Spleen (tissue), 11 donors: ENCODE measurements around the gene SPATA45. TPM values are rescaled to one million over a fixed set of nuclear protein-coding genes. Genes with fewer than 3 reads are reported as not detected.
"Not testable (repeated sequence)": the region's sequence is repeated elsewhere in the genome, so short reads cannot be mapped to it uniquely, and the experiment has no call there.

Source experiments
- DNase-seq: peaks from one replicate; pipeline ENCODE4 v3.0.0-alpha.2; 2020
- H3K27ac ChIP-seq, 8 donors: fragments of 200-600 bp; sonication (generic) in 7 of 8; 1 replicate in 4 of 8; 2 replicates in 4 of 8; pipeline versions ENCODE4 v1.5.0 to v1.8.0; 2016 to 2021; ENCODE audit warnings: inconsistent platforms in 4 of 8, mild to moderate bottlenecking in 4 of 8, moderate library complexity in 1 of 8
- H3K27me3 ChIP-seq, 7 donors: fragments of 200-600 bp; sonication (generic) in 6 of 7; replicated peaks in 1 of 7; 1 replicate in 4 of 7; 2 replicates in 3 of 7; pipeline versions ENCODE4 v1.5.0 to v1.8.0; 2016 to 2021; ENCODE audit warnings: inconsistent platforms in 3 of 7, mild to moderate bottlenecking in 1 of 7
- H3K36me3 ChIP-seq, 6 donors: fragments of 200-600 bp; sonication (generic) in 5 of 6; 1 replicate in 4 of 6; 2 replicates in 2 of 6; pipeline versions ENCODE4 v1.5.0 to v1.8.0; 2016 to 2021; ENCODE audit warnings: inconsistent platforms in 2 of 6
- H3K4me1 ChIP-seq, 6 donors: fragments of 200-600 bp; sonication (generic) in 5 of 6; 1 replicate in 3 of 6; 2 replicates in 3 of 6; pipeline versions ENCODE4 v1.5.0 to v1.8.0; 2016 to 2021; ENCODE audit warnings: inconsistent platforms in 3 of 6
- H3K4me3 ChIP-seq, 8 donors: fragments of 200-600 bp; sonication (generic) in 7 of 8; 1 replicate in 4 of 8; 2 replicates in 4 of 8; pipeline versions ENCODE4 v1.5.0 to v1.8.0; 2016 to 2021; ENCODE audit warnings: inconsistent platforms in 4 of 8, mild to moderate bottlenecking in 4 of 8, moderate library complexity in 2 of 8
- H3K9me3 ChIP-seq, 8 donors: fragments of 200-600 bp; sonication (generic) in 7 of 8; 1 replicate in 4 of 8; 2 replicates in 4 of 8; pipeline versions ENCODE4 v1.5.0 to v1.8.0; 2016 to 2021; ENCODE audit warnings: inconsistent platforms in 4 of 8
- POLR2A ChIP-seq, 3 donors: fragments of 450-650 bp; IDR thresholded peaks; one replicate each; pipeline ENCODE4 v1.5.1; 2017; ENCODE audit warnings: antibody characterized with exemption in 3 of 3, mild to moderate bottlenecking in 1 of 3
- POLR2AphosphoS5 ChIP-seq, 3 donors: sonication (generic); formaldehyde crosslinking; IDR thresholded peaks; one replicate each; pipeline ENCODE4 v1.5.1; 2017; ENCODE audit warnings: antibody characterized with exemption in 3 of 3
- WGBS, 5 donors: extraction: QIAGEN DNeasy Blood & Tissue Kit in 3 of 5; methylation state at CpG; one replicate each; pipeline versions ENCODE4 v1.1.5 to v1.1.7; 2013 to 2018; 5-methylcytosine and 5-hydroxymethylcytosine counted together
- intact Hi-C: fragments of 100-400 bp; cut with DNase I; formaldehyde crosslinking; loops from one replicate; pipeline ENCODE4 v1.15.0; 2023; ENCODE audit warnings: low total_unique reads
- polyA plus RNA-seq, 3 donors: library from polyadenylated mRNA; stranded (reverse); fragments of 200-250 nt; gene quantifications; one replicate each; pipeline ENCODE4 v1.2.1, GENCODE V29; 2013
- total RNA-seq, 7 donors: library from RNA; depleted of rRNA in 3 of 7; stranded (reverse); fragments of >200 nt in 3 of 7; fragmentation: NEBNext Ultra II Directional in 4 of 7; extraction: Animal tissue kit (Norgen Biotek cat#: 25700) in 4 of 7; gene quantifications; one replicate each; pipeline versions ENCODE4 v1.1.0 to v1.2.1, GENCODE V29; 2016 to 2021
- TF ChIP-seq, protein P1 (sequence below), 11 experiments: fragments of 200-600 bp in 7 of 11; fragments of 450-650 bp in 4 of 11; sonication (generic) in 4 of 11; IDR thresholded peaks in 8 of 11; conservative IDR thresholded peaks in 3 of 11; 1 replicate in 7 of 11; 2 replicates in 4 of 11; pipeline versions ENCODE4 v1.4.0 to v1.8.0; 2016 to 2021; ENCODE audit warnings: antibody characterized with exemption in 11 of 11, inconsistent platforms in 4 of 11, mild to moderate bottlenecking in 1 of 11
- donor health status: healthy with polysubstance abuse.
- donor health status: DM: no; HTN: no; CAD: no; lungs with moderate emphysema.
- donor health status: DM: no; HTN: no; CAD: no.
- donor health status: Bipolar disorder and iron deficiency.
- donor health status: healthy.
- donor health status: DM: no; HTN: no; CAD: no.
- donor health status: DM: yes; HTN: yes; CAD: no.

SPATA45 gene
- total and polyA plus RNA-seq, 10 donors, result 0.38 to 0.83 TPM; not detected in 8

DNA sequence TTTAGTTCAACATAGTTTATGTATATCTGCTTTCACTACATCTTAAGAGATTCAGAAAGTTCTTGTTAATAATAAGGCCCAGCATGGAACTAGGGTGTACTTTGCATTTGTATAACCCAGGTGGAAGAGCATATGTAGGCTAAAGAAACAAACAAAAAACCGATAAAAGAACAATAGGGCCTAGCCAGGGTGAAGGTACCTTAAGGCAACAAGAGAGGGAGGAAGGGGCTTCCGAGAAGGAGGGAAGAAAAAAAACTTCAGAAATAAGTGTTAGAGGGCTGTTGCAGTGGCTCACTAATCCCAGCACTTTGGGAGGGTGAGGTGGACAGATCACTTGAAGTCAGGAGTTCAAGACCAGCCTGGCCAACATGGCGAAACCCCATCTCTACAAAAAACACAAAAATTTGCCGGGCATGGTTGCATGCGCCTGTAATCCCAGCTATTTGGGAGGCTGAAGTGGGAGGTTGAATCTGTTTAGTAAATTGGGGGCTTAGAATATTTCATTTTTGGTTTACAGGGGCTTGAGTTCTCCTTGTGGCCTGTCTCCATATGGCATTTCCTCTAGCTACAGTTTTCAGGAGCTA lies 4.7 kb upstream of the SPATA45 start:
- WGBS, 5 donors, result 86 to 98% (median 95%) methylated on average over 5 of the region's 5 CpGs
- no peak overlapping the region for H3K27ac ChIP-seq
- intact Hi-C loops, result no loop called here
- DNase-seq, result no peak
- H3K4me1 ChIP-seq, result peaks cover 6 to 13% (median 7%) of the 10 kb centered on the region in 6 donors
- H3K27me3 ChIP-seq, result no peaks in the 10 kb centered on the region
- TF ChIP-seq POLR2A (IDR thresholded peaks at IDR 0.05) (no peak), POLR2AphosphoS5 (IDR thresholded peaks at IDR 0.05) (no peak)
- TF ChIP-seq, protein P1, sequence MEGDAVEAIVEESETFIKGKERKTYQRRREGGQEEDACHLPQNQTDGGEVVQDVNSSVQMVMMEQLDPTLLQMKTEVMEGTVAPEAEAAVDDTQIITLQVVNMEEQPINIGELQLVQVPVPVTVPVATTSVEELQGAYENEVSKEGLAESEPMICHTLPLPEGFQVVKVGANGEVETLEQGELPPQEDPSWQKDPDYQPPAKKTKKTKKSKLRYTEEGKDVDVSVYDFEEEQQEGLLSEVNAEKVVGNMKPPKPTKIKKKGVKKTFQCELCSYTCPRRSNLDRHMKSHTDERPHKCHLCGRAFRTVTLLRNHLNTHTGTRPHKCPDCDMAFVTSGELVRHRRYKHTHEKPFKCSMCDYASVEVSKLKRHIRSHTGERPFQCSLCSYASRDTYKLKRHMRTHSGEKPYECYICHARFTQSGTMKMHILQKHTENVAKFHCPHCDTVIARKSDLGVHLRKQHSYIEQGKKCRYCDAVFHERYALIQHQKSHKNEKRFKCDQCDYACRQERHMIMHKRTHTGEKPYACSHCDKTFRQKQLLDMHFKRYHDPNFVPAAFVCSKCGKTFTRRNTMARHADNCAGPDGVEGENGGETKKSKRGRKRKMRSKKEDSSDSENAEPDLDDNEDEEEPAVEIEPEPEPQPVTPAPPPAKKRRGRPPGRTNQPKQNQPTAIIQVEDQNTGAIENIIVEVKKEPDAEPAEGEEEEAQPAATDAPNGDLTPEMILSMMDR (IDR thresholded peaks at IDR 0.05 in 8 of 11, conservative IDR thresholded peaks at IDR 0.05 in 3 of 11), result no peak
- H3K36me3 ChIP-seq, result peaks cover 0 to 6% (median 0%) of the 10 kb centered on the region in 6 donors
- no peak overlapping the region for H3K4me3 ChIP-seq
- H3K9me3 ChIP-seq, result peaks cover 0 to 3% (median 0%) of the 10 kb centered on the region in 8 donors

- DNase-seq, intact Hi-C loops, H3K4me3 ChIP-seq, H3K27me3 ChIP-seq, H3K4me1 ChIP-seq, H3K27ac ChIP-seq, H3K36me3 ChIP-seq: not testable (repeated sequence)
- WGBS, 5 donors, result 68 to 98% (median 81%) methylated on average over 3 of the region's 3 CpGs
- H3K9me3 ChIP-seq, result peaks cover 0 to 19% (median 13%) of the 10 kb centered on the region in 8 donors
Measured at GRCh38 chr1:212844521-212844920, 2.9 kb downstream of the SPATA45 start.

- intact Hi-C loops, result no loop called here
- H3K36me3 ChIP-seq, result no peaks in the 10 kb centered on the region
- no peaks in the 10 kb centered on the region for H3K27me3 ChIP-seq
- no peaks in the 10 kb centered on the region for H3K9me3 ChIP-seq
- WGBS, 5 donors, result 90 to 96% (median 93%) methylated on average over 5 of the region's 5 CpGs
- no peak for DNase-seq
- no peak for TF ChIP-seq POLR2A (IDR thresholded peaks at IDR 0.05)
- TF ChIP-seq, protein P1 (IDR thresholded peaks at IDR 0.05 in 8 of 11, conservative IDR thresholded peaks at IDR 0.05 in 3 of 11), result no peak
- no peak for TF ChIP-seq POLR2AphosphoS5 (IDR thresholded peaks at IDR 0.05)
- no peak overlapping the region for H3K27ac ChIP-seq
- H3K4me1 ChIP-seq, result no peaks in the 10 kb centered on the region
- no peak overlapping the region for H3K4me3 ChIP-seq
Measured at GRCh38 chr1:212838145-212838544, 9.3 kb downstream of the SPATA45 start.

GRCh38 chr1:212833211-212834207 lies 13.9 kb downstream of the SPATA45 start:
- WGBS, 5 donors, result 70 to 81% (median 75%) methylated on average over 8 of the region's 8 CpGs
- H3K27ac ChIP-seq, H3K9me3 ChIP-seq, DNase-seq, H3K4me3 ChIP-seq, intact Hi-C loops, H3K27me3 ChIP-seq, H3K36me3 ChIP-seq, H3K4me1 ChIP-seq: not testable (repeated sequence)

GRCh38 chr1:212828395-212828794 lies 19.1 kb downstream of the SPATA45 start:
- H3K27me3 ChIP-seq, result no peaks in the 10 kb centered on the region
- H3K36me3 ChIP-seq, result no peaks in the 10 kb centered on the region
- no peak for TF ChIP-seq POLR2AphosphoS5 (IDR thresholded peaks at IDR 0.05)
- TF ChIP-seq, protein P1 (IDR thresholded peaks at IDR 0.05 in 8 of 11, conservative IDR thresholded peaks at IDR 0.05 in 3 of 11), result no peak
- TF ChIP-seq POLR2A (IDR thresholded peaks at IDR 0.05), result no peak
- intact Hi-C loops, result no loop called here
- peaks cover 0 to 7% (median 2%) of the 10 kb centered on the region in 6 donors for H3K4me1 ChIP-seq
- DNase-seq, result no peak
- peaks cover 0 to 27% (median 21%) of the 10 kb centered on the region in 8 donors for H3K9me3 ChIP-seq
- no peak overlapping the region for H3K27ac ChIP-seq
- no peak overlapping the region for H3K4me3 ChIP-seq
- 59 to 84% (median 83%) methylated on average over 1 to 2 of the region's 2 CpGs for WGBS, 5 donors
